GM12875 (cell line): ENCODE results near the gene OVOL3.

ENCODE experiments used
- H3K4me3 ChIP-seq: one replicate; pipeline ENCODE4 v1.5.1; 2011; ENCODE audit warnings: low read depth, low read length, control low read depth
- CTCF ChIP-seq: IDR thresholded peaks from 2 replicates; pipeline ENCODE4 v1.5.1; 2011; ENCODE audit warnings: low read depth, mild to moderate bottlenecking, control low read depth, inconsistent platforms, low read length, moderate library complexity, borderline replicate concordance; ENCODE audit not compliant: insufficient read depth

The OVOL3 gene

GRCh38 chr19:36090910-36091695 is 19.8 kb upstream of the OVOL3 start:
- TF ChIP-seq CTCF = no peak
- H3K4me3 ChIP-seq = no peak overlapping the region

- TF ChIP-seq CTCF = no peak
- H3K4me3 ChIP-seq = no peak overlapping the region
These were observed 18.4 kb upstream of the OVOL3 start for GRCh38 chr19:36092566-36092965.

- H3K4me3 ChIP-seq = no peak overlapping the region
- TF ChIP-seq CTCF = no peak
These were observed 17.7 kb upstream of the OVOL3 start for GRCh38 chr19:36093146-36093662.

GRCh38 chr19:36093687-36094086 is 17.3 kb upstream of the OVOL3 start:
- no peak overlapping the region for H3K4me3 ChIP-seq
- no peak for TF ChIP-seq CTCF

- no peak for TF ChIP-seq CTCF
- no peak overlapping the region for H3K4me3 ChIP-seq
These were observed 13.9 kb upstream of the OVOL3 start for GRCh38 chr19:36097036-36097435.

GRCh38 chr19:36099166-36099785 is 11.7 kb upstream of the OVOL3 start:
- no peak overlapping the region for H3K4me3 ChIP-seq
- no peak for TF ChIP-seq CTCF

GRCh38 chr19:36100476-36100875 is 10.5 kb upstream of the OVOL3 start:
- TF ChIP-seq CTCF = no peak

More at GRCh38 chr19:36100476-36100875, 10.5 kb upstream of the OVOL3 start:
- H3K4me3 ChIP-seq = no peak overlapping the region
